GM23338 (cell line): ENCODE measurements around the gene SLC35A4.
"Not testable (repeated sequence)": the region's sequence is repeated elsewhere in the genome, so short reads cannot be mapped to it uniquely, and the experiment has no call there.

Experiments used
- CTCF ChIP-seq, 2 experiments: fragments of 200-600 bp in 1 of 2; sonication (generic) in 1 of 2; conservative IDR thresholded peaks; 2 replicates each; pipeline versions ENCODE4 v1.5.1 to v1.6.1; 2016 to 2017; ENCODE audit warnings: antibody characterized with exemption in 2 of 2, low read depth in 2 of 2, mild to moderate bottlenecking in 2 of 2, moderate library complexity in 1 of 2
- EZH2 ChIP-seq: fragments of 200-600 bp; sonication (generic); IDR thresholded peaks from one replicate; pipeline ENCODE4 v1.8.0; 2017; ENCODE audit warnings: antibody characterized with exemption, mild to moderate bottlenecking, low read depth; ENCODE audit not compliant: unreplicated experiment
- POLR2AphosphoS5 ChIP-seq: IDR thresholded peaks from 2 replicates; pipeline ENCODE4 v1.6.1; 2016; ENCODE audit warnings: antibody characterized with exemption, low read depth

DNA sequence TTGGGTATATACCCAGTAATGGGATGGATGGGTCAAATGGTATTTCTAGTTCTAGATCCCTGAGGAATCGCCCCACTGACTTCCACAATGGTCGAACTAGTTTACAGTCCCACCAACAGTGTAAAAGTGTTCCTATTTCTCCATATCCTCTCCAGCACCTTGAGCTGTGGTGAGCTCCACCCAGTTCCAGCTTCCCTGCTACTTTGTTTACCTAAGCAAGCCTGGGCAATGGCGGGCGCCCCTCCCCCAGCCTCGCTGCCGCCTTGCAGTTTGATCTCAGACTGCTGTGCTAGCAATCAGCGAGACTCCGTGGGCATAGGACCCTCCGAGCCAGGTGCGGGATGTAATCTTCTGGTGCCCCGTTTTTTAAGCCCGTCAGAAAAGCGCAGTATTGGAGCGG is 28.4 kb downstream of the SLC35A4 start:
- TF ChIP-seq POLR2AphosphoS5; EZH2; CTCF (conservative IDR thresholded peaks at IDR 0.05; ENCODE audit: low read depth in 2 of 2): not testable (repeated sequence)
